HepG2 (cell line): ENCODE results near the gene CFI. TPM values are rescaled to one million over a fixed set of nuclear protein-coding genes. Genes with fewer than 3 reads are reported as not detected.

Source experiments
- ATAC-seq: fragments of 200-7000 bp; cut with Tn5 transposase; 3 replicates; pipeline ENCODE4 v1.9.1; 2020; ENCODE audit warnings: mild to moderate bottlenecking, moderate library complexity
- BruUV-seq: library from RNA; stranded (reverse); fragments of 400-500 nt; replicated peaks from 2 replicates; lab custom pipeline; 2021; lab: Mats Ljungman, UMichigan
- CTCF ChIA-PET: fragments of 300-600 bp; formaldehyde crosslinking; extraction: SDS; loops from one replicate; lab custom pipeline; 2021; ENCODE audit warnings: low total read pairs, inconsistent platforms, low intra/inter-chr PET ratio; lab: Yijun Ruan, JAX
- POLR2A ChIA-PET: fragments of 350-600 bp; sonication (Branson Sonifier 250); formaldehyde crosslinking; loops from one replicate; lab custom pipeline; 2020; ENCODE audit warnings: antibody characterized with exemption, inconsistent platforms; lab: Yijun Ruan, JAX
- DNase-seq: peaks from one replicate; pipeline ENCODE4 v3.0.0-alpha.2; 2015; ENCODE audit warnings: low spot score
- FAIRE-seq: peaks from 3 replicates; lab custom pipeline; 2011; peaks lifted over from hg19 to GRCh38; lab: Jason Lieb, UNC
- H2AFZ ChIP-seq: one replicate; pipeline ENCODE4 v1.6.1; 2011; ENCODE audit warnings: low read length, inconsistent platforms
- H3K27ac ChIP-seq: fragments of 300-600 bp; 3 replicates; pipeline ENCODE4 v1.8.0; 2011; ENCODE audit warnings: mixed run types, mild to moderate bottlenecking, mixed read lengths, low read length, inconsistent platforms; ENCODE audit not compliant: insufficient read depth; ENCODE audit errors: extremely low read length
- H3K27me3 ChIP-seq, 2 experiments: fragments of 200-600 bp in 1 of 2; 2 replicates in 1 of 2; 3 replicates in 1 of 2; pipeline versions ENCODE4 v1.6.0 to v1.8.0; 2011; ENCODE audit warnings: low read length in 2 of 2, mild to moderate bottlenecking in 2 of 2, moderate library complexity in 2 of 2, inconsistent platforms in 1 of 2; ENCODE audit not compliant: insufficient read depth in 2 of 2, control insufficient read depth in 1 of 2
- H3K36me3 ChIP-seq, 2 experiments: fragments of 200-600 bp in 1 of 2; replicated peaks in 1 of 2; 2 replicates in 1 of 2; 3 replicates in 1 of 2; pipeline versions ENCODE4 v1.5.1 to v1.8.0; 2011; ENCODE audit warnings: low read length in 2 of 2, inconsistent platforms in 1 of 2; ENCODE audit not compliant: insufficient read depth in 2 of 2, control insufficient read depth in 1 of 2
- H3K4me1 ChIP-seq: 2 replicates; pipeline ENCODE4 v1.5.1; 2012; ENCODE audit warnings: low read length, inconsistent platforms; ENCODE audit not compliant: insufficient read depth
- H3K4me2 ChIP-seq: 2 replicates; pipeline ENCODE4 v1.6.0; 2011; ENCODE audit warnings: low read depth, low read length, inconsistent platforms
- H3K4me3 ChIP-seq, 3 experiments: fragments of 200-600 bp in 1 of 3; sonication (generic), shearing (Covaris generic) in 1 of 3; replicated peaks in 1 of 3; 2 replicates each; pipeline ENCODE4 v1.5.1; 2011 to 2016; ENCODE audit warnings: low read length in 3 of 3, inconsistent platforms in 2 of 3, low read depth in 2 of 3, mild to moderate bottlenecking in 2 of 3, control low read depth in 1 of 3, mixed read lengths in 1 of 3; ENCODE audit not compliant: insufficient read depth in 1 of 3
- H3K79me2 ChIP-seq: one replicate; pipeline ENCODE4 v1.6.1; 2011; ENCODE audit warnings: low read length, inconsistent platforms; ENCODE audit not compliant: insufficient read depth
- H3K9ac ChIP-seq: 2 replicates; pipeline ENCODE4 v1.6.0; 2011; ENCODE audit warnings: mild to moderate bottlenecking, low read depth, low read length, inconsistent platforms; ENCODE audit not compliant: insufficient read depth
- H3K9me3 ChIP-seq: 2 replicates; pipeline ENCODE4 v1.5.1; 2012; ENCODE audit warnings: mild to moderate bottlenecking, low read length
- H4K20me1 ChIP-seq: 2 replicates; pipeline ENCODE4 v1.6.0; 2011; ENCODE audit warnings: inconsistent platforms, mild to moderate bottlenecking, low read length, moderate library complexity; ENCODE audit not compliant: insufficient read depth
- CCAR2 ChIP-seq: fragments of 200-400 bp; formaldehyde crosslinking; optimal IDR thresholded peaks from 2 replicates; pipeline ENCODE3; 2018; ENCODE audit warnings: low read depth, mild to moderate bottlenecking, low read length, moderate library complexity
- FOXK2 ChIP-seq: fragments of 450-650 bp; IDR thresholded peaks from 2 replicates; pipeline ENCODE4 v1.6.1; 2016
- GABPB1 ChIP-seq: IDR thresholded peaks from 2 replicates; pipeline ENCODE4 v1.6.1; 2016; ENCODE audit warnings: mild to moderate bottlenecking, missing genetic modification reagents, moderate library complexity, missing compliant biosample characterization
- HOXA3 ChIP-seq: sonication (generic); formaldehyde crosslinking; IDR thresholded peaks from 2 replicates; pipeline ENCODE4 v1.5.0; 2020; ENCODE audit warnings: missing genetic modification reagents
- PBX2 ChIP-seq: IDR thresholded peaks from 2 replicates; pipeline ENCODE4 v1.6.1; 2016; ENCODE audit warnings: control low read depth
- PHB2 ChIP-seq: fragments of 450-650 bp; IDR thresholded peaks from 2 replicates; pipeline ENCODE4 v1.6.1; 2018; ENCODE audit not compliant: partially characterized antibody
- SMC3 ChIP-seq: IDR thresholded peaks from 2 replicates; pipeline ENCODE4 v1.6.1; 2011; ENCODE audit warnings: low read length, improper control_type of control experiment
- TAF15 ChIP-seq: fragments of 200-400 bp; formaldehyde crosslinking; IDR thresholded peaks from one replicate; pipeline ENCODE4 v1.6.1; 2018; ENCODE audit warnings: mild to moderate bottlenecking, low read depth, low read length; ENCODE audit not compliant: poor library complexity, severe bottlenecking
- ZBTB20 ChIP-seq: sonication (generic); formaldehyde crosslinking; IDR thresholded peaks from 2 replicates; pipeline ENCODE4 v1.8.1; 2023; ENCODE audit warnings: missing genetic modification reagents, low read depth, mild to moderate bottlenecking, borderline replicate concordance
- ZFX ChIP-seq: sonication (generic); formaldehyde crosslinking; IDR thresholded peaks from 2 replicates; pipeline ENCODE4 v1.4.0; 2020; ENCODE audit warnings: mild to moderate bottlenecking, low read depth, missing genetic modification reagents, moderate library complexity
- ZMAT3 ChIP-seq: sonication (generic); formaldehyde crosslinking; conservative IDR thresholded peaks from 2 replicates; pipeline ENCODE4 v1.7.0; 2021; ENCODE audit warnings: missing genetic modification reagents
- ZNF124 ChIP-seq: sonication (generic); formaldehyde crosslinking; IDR thresholded peaks from 2 replicates; pipeline ENCODE4 v1.4.0; 2020; ENCODE audit warnings: missing genetic modification reagents
- ZNF232 ChIP-seq: sonication (generic); formaldehyde crosslinking; IDR thresholded peaks from 2 replicates; pipeline ENCODE4 v1.4.0; 2020; ENCODE audit warnings: missing genetic modification reagents, borderline replicate concordance
- ZNF710 ChIP-seq: sonication (generic); formaldehyde crosslinking; IDR thresholded peaks from 2 replicates; pipeline ENCODE4 v1.5.0; 2020; ENCODE audit warnings: mild to moderate bottlenecking, missing genetic modification reagents, borderline replicate concordance
- WGBS: methylation state at CpG from one replicate; pipeline ENCODE4 v1.1.6; 2017; ENCODE audit warnings: low lambda C conversion rate; 5-methylcytosine and 5-hydroxymethylcytosine counted together
- in situ Hi-C: cut with HindIII; loops from 2 replicates; pipeline ENCODE4 v1.10.0; 2017; ENCODE audit warnings: low pct_unique_long_range_greater_than_20kb; ENCODE audit not compliant: extremely low pct_ligation_motif_present
- intact Hi-C: fragments of 100-400 bp; cut with micrococcal nuclease; formaldehyde crosslinking; loops from one replicate; pipeline ENCODE4 v1.10.0; 2022; ENCODE audit not compliant: unreplicated experiment
- polyA plus RNA-seq, 8 experiments: library from polyadenylated mRNA; depleted of rRNA in 3 of 8; stranded (reverse) in 7 of 8; unstranded in 1 of 8; fragments of >200 nt; fragmentation: Illumina TruSeq in 4 of 8; extraction: Trizol in 4 of 8; gene quantifications; 2 replicates each; pipeline versions ENCODE4 v1.2.1 to v1.2.3, GENCODE V29; 2011 to 2016; ENCODE audit warnings: low read depth in 4 of 8, missing spikeins in 1 of 8, mixed read lengths in 1 of 8; ENCODE audit not compliant: insufficient read depth in 1 of 8
- total RNA-seq, 5 experiments: library from RNA; depleted of rRNA; stranded (reverse); fragments of >200 nt; fragmentation: Illumina TruSeq; extraction: Trizol; gene quantifications; 2 replicates each; pipeline ENCODE4 v1.2.3, GENCODE V29; 2016; ENCODE audit warnings: low read depth in 1 of 5
- TF ChIP-seq, protein P1 (sequence below): sonication (generic); formaldehyde crosslinking; IDR thresholded peaks from 2 replicates; pipeline ENCODE4 v1.5.1; 2020; ENCODE audit warnings: missing genetic modification reagents, mild to moderate bottlenecking, borderline replicate concordance
- TF ChIP-seq, protein P2 (sequence below): sonication (generic); formaldehyde crosslinking; IDR thresholded peaks from 2 replicates; pipeline ENCODE4 v1.4.0; 2020; ENCODE audit warnings: mild to moderate bottlenecking, missing genetic modification reagents

The CFI gene
- total and polyA plus RNA-seq, 2 of the 13 experiments (the other 11 are each of a cell fraction or from before 2014, with no cell fraction given), result 284 to 337 TPM

- DNase-seq (peak; percentile 36), ATAC-seq (peak; percentile 83), FAIRE-seq (no peak)
- no CpG with 5 or more reads among the region's 72 CpGs for WGBS
- peak within 1 kb of the TSS; percentile 69 to 76 (median 69) for H3K4me3 ChIP-seq
- H4K20me1 ChIP-seq, result no peaks in the 10 kb centered on the region
- H3K27me3 ChIP-seq, result no peaks in the 10 kb centered on the region
- no peak within 1 kb of the TSS for H2AFZ ChIP-seq
- peaks cover 6% of the 10 kb centered on the region for H3K79me2 ChIP-seq
- in situ Hi-C loops, result no loop called here
- H3K9me3 ChIP-seq, result no peaks in the 10 kb centered on the region
- ChIA-PET CTCF (interaction anchor here (0.6 kb wide), 1 partner anchor 124 kb away, joined by 3 read pairs; no protein-coding TSS in a partner anchor), POLR2A (no interaction called here)
- peak within 1 kb of the TSS; percentile 72 for H3K9ac ChIP-seq
- H3K36me3 ChIP-seq, result no peaks in the 10 kb centered on the region
- peaks cover 37% of the 10 kb centered on the region for H3K4me1 ChIP-seq
- no TSS peak for BruUV-seq
- peak within 1 kb of the TSS; percentile 74 for H3K4me2 ChIP-seq
- intact Hi-C loops, result loop anchor here (1.0 to 5.0 kb wide), 3 partner anchors 101 to 274 kb away; partner anchors contain the start of gene GAR1
- peak within 1 kb of the TSS; percentile 68 for H3K27ac ChIP-seq
- TF ChIP-seq, protein P1, sequence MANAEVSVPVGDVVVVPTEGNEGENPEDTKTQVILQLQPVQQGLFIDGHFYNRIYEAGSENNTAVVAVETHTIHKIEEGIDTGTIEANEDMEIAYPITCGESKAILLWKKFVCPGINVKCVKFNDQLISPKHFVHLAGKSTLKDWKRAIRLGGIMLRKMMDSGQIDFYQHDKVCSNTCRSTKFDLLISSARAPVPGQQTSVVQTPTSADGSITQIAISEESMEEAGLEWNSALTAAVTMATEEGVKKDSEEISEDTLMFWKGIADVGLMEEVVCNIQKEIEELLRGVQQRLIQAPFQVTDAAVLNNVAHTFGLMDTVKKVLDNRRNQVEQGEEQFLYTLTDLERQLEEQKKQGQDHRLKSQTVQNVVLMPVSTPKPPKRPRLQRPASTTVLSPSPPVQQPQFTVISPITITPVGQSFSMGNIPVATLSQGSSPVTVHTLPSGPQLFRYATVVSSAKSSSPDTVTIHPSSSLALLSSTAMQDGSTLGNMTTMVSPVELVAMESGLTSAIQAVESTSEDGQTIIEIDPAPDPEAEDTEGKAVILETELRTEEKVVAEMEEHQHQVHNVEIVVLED (CRISPR knock-in tag), result peak; percentile 26; the same call in 1 of the 2 replicates
- TF ChIP-seq, protein P2, sequence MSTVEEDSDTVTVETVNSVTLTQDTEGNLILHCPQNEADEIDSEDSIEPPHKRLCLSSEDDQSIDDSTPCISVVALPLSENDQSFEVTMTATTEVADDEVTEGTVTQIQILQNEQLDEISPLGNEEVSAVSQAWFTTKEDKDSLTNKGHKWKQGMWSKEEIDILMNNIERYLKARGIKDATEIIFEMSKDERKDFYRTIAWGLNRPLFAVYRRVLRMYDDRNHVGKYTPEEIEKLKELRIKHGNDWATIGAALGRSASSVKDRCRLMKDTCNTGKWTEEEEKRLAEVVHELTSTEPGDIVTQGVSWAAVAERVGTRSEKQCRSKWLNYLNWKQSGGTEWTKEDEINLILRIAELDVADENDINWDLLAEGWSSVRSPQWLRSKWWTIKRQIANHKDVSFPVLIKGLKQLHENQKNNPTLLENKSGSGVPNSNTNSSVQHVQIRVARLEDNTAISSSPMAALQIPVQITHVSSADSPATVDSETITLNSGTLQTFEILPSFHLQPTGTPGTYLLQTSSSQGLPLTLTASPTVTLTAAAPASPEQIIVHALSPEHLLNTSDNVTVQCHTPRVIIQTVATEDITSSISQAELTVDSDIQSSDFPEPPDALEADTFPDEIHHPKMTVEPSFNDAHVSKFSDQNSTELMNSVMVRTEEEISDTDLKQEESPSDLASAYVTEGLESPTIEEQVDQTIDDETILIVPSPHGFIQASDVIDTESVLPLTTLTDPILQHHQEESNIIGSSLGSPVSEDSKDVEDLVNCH, result no peak
- TF ChIP-seq ZNF710 (CRISPR knock-in tag), result no peak
- no peak for TF ChIP-seq FOXK2
- peak; percentile 66; the same call in 1 of the 2 replicates for TF ChIP-seq GABPB1 (CRISPR knock-in tag)
- TF ChIP-seq ZFX, result peak; percentile 59
- no peak for TF ChIP-seq CCAR2
- no peak for TF ChIP-seq TAF15
- TF ChIP-seq HOXA3 (CRISPR knock-in tag), result no peak; the same call in 1 of the 2 replicates
- TF ChIP-seq SMC3, result no peak
- TF ChIP-seq ZNF124 (CRISPR knock-in tag), result no peak
- no peak for TF ChIP-seq ZBTB20 (CRISPR knock-in tag)
- TF ChIP-seq PBX2 (CRISPR knock-in tag), result no peak
- TF ChIP-seq ZNF232 (CRISPR knock-in tag), result 0 out of 2 replicates have a peak, but pooled peaks have one; percentile 32
- TF ChIP-seq ZMAT3 (CRISPR knock-in tag), result no peak
- TF ChIP-seq PHB2, result no peak
These were observed 98.7 kb downstream of the CFI start, which contains the start of gene CASP6 for GRCh38 chr4:109702950-109703663. Gene CASP6 (minus strand): TSS chr4:109703445. CDS start chr4:109703395, 50 bp downstream.
